ENCODE data around the gene PITHD1.
A peak's percentile ranks its signal among the peaks of the same experiment; 100 is the strongest.

The PITHD1 gene

GRCh38 chr1:23743287-23744152 is 34.7 kb upstream of the PITHD1 start, which contains the start of gene ELOA:
Gene ELOA (plus strand): TSS chr1:23743471. CDS start chr1:23743504, 33 bp downstream.
- no peak for FAIRE-seq

DNA sequence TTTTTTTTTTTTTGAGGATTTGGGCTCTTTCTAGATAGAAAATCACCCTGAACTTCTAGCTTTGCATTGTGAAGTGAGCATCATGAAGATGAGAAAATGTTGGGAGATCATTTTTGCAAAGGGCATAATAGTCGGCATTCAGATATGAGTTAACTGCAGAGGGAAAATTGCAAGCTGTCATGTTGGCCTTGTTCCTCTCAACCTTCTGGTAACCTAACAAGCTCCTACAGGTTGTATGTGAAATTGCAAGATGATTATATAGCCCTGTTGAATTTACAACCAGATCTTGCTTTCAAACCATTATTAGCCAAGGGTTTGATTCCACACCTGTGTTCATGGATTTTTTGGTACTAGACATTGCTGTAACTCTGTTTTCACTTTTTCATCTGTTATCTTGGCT is 32.7 kb upstream of the PITHD1 start:
- no peak for FAIRE-seq
- TF ChIP-seq CTCF (IDR thresholded peaks at IDR 0.05; ENCODE audit: insufficient read depth, missing control alignments) = peak; percentile 13

More at GRCh38 chr1:23743287-23744152, 34.7 kb upstream of the PITHD1 start, which contains the start of gene ELOA:
- peak; percentile 48 for DNase-seq (ENCODE audit: insufficient read length, low spot score)
- TF ChIP-seq CTCF (IDR thresholded peaks at IDR 0.05; ENCODE audit: insufficient read depth, missing control alignments) = no peak

GRCh38 chr1:23748016-23748415 is 30.2 kb upstream of the PITHD1 start:
- FAIRE-seq = no peak
- TF ChIP-seq CTCF (IDR thresholded peaks at IDR 0.05; ENCODE audit: insufficient read depth, missing control alignments) = no peak
- no peak for DNase-seq (ENCODE audit: insufficient read length, low spot score)

More for the DNA sequence above, 32.7 kb upstream of the PITHD1 start:
- no peak for DNase-seq (ENCODE audit: insufficient read length, low spot score)

DNA sequence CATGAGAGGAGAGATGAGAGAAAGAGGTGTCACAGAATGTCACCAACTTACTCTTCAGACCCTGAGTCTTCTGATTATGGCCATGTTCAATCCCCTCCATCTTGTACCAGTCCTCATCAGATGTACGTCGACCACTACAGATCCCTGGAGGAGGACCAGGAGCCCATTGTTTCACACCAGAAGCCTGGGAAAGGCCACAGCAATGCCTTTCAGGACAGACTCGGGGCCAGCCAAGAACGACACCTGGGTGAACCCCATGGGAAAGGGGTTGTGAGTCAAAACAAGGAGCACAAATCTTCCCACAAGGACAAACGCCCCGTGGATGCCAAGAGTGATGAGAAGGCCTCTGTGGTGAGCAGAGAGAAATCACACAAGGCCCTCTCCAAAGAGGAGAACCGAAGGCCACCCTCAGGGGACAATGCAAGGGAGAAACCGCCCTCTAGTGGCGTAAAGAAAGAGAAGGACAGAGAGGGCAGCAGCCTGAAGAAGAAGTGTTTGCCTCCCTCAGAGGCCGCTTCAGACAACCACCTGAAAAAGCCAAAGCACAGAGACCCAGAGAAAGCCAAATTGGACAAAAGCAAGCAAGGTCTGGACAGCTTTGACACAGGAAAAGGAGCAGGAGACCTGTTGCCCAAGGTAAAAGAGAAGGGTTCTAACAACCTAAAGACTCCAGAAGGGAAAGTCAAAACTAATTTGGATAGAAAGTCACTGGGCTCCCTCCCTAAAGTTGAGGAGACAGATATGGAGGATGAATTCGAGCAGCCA is 27.0 kb upstream of the PITHD1 start:
- FAIRE-seq = no peak
- TF ChIP-seq CTCF (IDR thresholded peaks at IDR 0.05; ENCODE audit: insufficient read depth, missing control alignments) = peak; percentile 63
- no peak for DNase-seq (ENCODE audit: insufficient read length, low spot score)

GRCh38 chr1:23751815-23752200 is 26.4 kb upstream of the PITHD1 start:
- DNase-seq (ENCODE audit: insufficient read length, low spot score) = no peak
- no peak for TF ChIP-seq CTCF (IDR thresholded peaks at IDR 0.05; ENCODE audit: insufficient read depth, missing control alignments)
- FAIRE-seq = no peak

DNA sequence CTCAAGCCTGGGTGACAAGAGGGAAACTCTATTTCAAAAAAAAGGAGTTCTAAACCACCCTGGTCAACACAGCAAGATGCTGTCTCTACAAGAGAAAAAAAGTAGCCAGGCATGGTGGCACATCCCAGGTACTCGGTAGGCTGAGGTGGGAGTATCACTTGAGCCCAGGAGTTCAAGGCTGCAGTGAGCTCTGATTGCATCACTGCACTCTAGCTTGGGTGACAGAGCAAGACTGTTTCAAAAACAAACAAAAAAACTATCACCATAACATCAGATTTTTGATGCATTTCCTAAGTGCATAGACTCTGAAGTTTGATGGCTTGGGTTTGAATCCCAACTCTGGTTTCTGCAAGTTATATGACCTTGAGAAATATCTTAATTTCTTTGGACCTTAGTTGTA is 25.3 kb upstream of the PITHD1 start:
- TF ChIP-seq CTCF (IDR thresholded peaks at IDR 0.05; ENCODE audit: insufficient read depth, missing control alignments) = no peak
- no peak for FAIRE-seq
- DNase-seq (ENCODE audit: insufficient read length, low spot score) = no peak

Measured in D721Med (cell line).